ENCODE measurements around the gene LEUTX. TPM values are rescaled to one million over a fixed set of nuclear protein-coding genes. Genes with fewer than 3 reads are reported as not detected.
"Not testable (repeated sequence)": the region's sequence is repeated elsewhere in the genome, so short reads cannot be mapped to it uniquely, and the experiment has no call there.

The LEUTX gene, protein sequence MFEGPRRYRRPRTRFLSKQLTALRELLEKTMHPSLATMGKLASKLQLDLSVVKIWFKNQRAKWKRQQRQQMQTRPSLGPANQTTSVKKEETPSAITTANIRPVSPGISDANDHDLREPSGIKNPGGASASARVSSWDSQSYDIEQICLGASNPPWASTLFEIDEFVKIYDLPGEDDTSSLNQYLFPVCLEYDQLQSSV
- total RNA-seq: not detected in 2 replicates

DNA sequence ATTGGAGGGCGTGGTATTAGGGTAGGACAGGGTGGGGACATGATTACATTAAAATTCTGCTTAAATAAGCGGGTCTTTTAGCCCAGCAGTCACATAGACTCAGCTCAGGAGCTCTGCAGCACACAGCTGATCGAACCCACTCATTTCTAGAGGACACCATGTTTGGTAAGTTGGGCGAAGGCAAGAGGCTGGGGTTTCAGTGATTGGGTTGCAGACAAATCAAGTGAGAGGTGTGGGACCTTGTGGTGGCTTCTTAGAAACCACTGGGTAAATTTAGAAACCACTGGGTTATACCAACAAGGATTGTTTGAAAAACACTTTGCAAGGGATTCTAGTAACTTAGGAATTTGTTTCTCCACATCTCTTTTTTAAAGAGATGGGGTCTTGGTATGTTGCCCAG is at the start of gene LEUTX:
TSS of gene LEUTX (plus strand) at position 92 of the 400 bp plus-strand sequence. CDS start at position 159, 67 bp downstream.
- no peak for DNase-seq

DNA sequence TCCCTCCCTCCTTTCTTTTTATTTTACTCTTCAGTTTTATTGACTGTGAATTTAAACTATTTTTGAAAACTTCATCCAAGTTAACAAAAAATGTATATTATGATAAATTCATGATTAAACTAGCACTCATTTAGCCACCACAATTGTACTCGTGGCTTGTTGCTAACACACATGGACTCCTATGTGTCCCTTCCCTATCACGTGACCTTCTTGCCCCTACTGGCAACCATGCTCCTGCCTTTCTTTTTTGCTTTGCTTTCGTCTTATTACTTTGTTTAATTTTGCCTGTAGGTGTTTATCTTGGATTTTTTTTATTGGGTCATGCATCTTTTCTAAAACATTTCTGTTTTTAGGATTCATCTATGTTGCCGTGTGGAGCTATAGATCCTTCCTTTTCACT is 49.1 kb upstream of the LEUTX start:
- DNase-seq: no peak

DNA sequence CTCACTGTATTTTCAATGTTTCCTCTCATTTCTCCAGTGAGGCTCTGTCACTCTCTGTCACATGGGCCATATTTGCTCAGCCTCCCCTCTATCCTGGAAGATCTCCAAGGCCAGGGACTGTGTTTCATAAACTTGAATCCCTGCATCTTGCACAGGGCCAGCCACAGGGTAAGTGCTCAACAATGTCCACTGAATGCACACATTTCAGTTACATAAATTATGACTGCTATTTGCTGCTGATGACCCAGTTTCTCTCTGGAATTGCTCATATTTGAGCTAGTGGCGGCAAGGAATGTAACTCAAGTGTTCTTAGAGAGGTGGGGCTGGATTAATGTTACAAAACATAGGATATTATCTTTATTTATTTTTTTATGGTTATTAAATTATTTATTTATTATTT is 47.0 kb upstream of the LEUTX start:
- no peak for DNase-seq

DNA sequence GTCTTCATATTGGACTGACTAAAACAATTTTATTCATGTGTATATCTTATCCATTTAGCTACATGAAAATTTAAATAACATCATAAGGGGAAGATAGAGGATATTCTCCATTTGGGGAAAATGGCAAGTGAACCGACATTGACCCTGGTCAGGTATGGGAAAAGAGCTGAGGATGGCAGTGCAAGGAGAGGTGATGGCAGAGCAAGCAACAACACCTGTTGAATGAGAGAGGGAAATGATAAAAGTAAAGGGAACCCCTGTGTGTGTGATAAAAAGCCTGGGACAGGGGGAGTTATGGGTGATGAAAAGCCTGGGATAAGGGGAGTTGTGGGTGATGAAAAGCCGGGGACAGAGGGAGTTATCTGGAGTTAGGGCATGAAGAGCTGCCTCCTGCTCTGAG is 44.8 kb upstream of the LEUTX start:
- no peak for DNase-seq

DNA sequence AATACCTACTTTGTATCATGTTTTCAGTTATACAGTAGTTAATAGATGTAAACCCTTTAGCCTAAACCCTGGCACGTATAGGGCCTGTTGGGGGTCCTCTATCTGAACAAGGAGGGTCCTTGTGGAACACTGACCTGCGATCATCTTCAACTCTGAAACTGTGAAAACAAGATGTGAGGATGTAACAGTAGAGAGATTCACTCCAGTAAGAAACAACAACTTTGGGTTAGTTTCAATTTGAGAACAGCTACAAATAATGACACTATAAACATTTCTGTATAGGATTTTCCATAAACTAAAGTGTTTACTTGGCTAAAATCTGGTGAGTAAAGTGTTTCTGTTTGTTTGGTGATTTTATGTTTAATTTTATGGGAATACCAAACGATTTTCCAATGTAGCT is 43.0 kb upstream of the LEUTX start:
- no peak for DNase-seq

DNA sequence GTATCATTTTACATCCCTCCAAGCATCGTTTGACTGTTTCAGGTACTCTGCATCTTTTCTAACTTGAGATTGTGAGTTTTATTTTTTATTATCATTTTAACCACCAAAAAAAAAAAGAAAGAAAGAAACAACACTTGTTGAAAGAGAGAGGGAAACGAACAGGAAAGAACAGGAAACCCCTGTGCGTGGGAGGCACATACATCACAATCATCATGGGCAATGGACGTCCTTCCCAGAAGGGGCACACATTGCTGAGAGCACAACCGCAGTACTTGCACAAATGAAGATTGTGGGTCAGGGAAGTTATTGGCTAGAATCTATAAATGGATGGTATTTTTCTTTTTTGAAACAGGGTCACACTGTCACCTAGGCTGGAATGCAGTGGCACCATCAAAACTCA is 42.6 kb upstream of the LEUTX start:
- DNase-seq: no peak

DNA sequence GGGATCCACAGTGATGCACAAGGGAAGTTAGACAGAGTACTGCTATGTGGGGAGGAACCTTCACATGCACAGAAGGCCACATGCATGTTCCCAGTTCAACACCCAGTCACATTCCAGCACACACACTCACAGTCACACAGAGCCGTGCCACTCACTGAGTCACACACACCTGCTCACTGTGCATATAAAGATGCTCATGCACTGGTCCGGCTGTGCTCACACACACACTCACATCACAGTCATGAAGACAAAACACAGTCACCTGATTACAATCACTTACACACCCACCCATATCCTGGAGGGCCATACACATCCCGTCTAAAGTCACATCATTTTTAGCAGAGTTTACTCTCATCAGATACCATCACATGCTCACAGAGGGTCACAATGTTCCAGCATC is 41.3 kb upstream of the LEUTX start:
- no peak for DNase-seq

DNA sequence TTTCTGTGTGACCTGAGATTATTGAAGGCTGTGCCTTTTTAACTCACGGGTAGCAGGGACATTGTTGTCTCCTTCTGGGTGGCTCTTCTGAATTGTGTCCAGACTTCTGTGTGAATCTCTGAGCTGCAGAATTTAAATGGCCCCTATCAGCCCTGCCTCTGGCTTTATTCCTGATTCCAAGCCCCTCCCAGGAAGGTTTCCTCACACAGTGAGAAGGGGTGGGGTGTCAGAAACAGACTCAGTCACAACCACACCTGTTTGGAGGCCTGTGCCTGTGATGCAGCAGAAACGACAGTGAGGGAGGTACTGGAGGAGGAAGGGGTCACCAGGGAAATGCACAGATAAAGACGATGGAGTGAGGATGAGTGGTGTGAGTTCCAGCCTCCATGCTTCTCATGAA is 40.8 kb upstream of the LEUTX start, which contains the start of gene CLC:
TSS of gene CLC (minus strand) at position 139 of the 400 bp plus-strand sequence. CDS start at position 62, 77 bp downstream.
- DNase-seq: no peak

DNA sequence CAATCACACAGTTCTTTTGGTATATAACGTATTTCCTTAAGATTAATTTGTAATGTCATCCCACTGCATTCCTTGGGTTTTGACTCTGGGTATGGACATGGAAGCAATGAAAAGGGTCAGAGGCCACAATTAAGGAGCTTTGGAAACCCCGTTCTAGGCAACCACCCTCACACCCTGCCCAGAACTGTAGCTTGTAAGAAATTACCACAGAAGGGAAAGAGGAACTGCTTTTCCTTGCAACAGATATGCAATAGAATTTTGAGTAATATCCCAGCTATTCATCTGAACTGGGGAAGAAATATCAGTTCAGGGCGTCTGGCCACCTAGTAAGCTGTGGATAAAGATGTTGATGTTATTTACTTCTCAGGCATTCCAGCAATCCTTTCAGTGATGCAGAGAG is 39.8 kb upstream of the LEUTX start:
- DNase-seq: no peak

DNA sequence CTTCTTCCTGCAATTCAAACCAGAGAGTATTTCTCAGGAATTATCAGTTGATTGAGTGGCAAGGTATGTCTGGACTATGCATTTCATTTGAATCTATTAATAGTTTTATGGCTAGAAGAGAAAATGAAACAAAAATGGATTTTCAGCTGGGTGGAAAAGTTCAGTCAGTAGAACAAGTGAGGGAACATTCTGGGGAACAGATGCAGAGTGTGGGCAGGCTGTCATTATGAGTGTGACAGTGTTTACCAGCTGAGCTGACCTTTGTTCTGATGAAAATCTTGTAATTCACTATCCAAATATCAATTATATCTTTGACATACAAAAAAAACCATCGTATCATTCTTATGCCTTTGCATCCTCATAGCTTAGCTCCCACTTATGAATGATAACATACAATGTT is 38.3 kb upstream of the LEUTX start:
- no peak for DNase-seq

DNA sequence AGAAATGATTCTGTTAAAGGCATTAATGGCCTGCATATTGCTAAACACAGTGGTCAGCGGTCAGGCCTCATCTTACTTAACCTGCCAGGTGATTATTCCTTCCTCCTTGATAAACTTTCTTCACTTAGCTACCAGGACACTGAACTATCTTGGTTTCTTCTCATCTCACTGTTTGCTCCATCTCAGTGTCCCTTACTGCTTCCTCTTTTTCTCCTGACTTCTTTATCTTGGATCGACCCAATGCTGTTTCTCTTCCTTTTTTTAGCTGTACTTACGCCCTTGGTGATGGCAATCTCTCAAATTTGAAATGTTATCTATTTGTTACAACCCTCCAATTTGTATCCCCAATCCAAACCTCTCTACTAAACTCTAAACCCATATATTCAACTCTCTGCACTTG is 33.0 kb upstream of the LEUTX start:
- DNase-seq: no peak

DNA sequence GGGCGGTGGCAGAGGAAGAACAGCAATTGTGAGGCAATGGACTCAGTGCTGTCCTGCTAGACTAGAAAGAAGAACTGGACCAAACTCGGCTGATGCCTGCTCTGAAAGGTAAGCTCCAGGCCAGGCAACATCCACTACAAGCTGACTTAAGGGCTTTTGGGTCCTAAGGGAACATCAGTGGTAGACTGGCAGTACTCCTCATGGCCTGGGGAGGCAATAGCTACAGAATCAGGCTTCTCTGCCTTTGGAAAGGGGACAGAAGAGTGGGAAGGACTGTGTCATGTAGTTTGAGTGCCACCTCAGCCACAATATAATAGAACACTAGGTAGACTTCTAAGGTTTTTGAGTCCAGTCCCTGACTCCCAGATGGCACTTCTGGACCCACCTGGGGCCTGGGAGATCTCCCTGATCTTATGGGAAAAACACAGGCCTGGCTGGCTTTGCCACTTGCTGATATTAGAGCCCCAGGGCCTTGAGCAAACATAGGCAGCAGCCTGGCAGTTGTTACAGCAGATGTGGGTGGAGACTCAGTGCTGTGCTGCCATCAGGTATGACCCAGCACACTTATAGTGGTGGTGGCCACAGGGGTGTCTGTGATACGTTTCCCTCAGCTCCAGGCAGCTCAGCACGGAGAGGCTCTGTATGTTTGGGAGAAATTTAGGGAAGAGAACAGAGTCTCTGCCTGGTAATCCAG is 31.7 kb upstream of the LEUTX start:
- no peak for DNase-seq

DNA sequence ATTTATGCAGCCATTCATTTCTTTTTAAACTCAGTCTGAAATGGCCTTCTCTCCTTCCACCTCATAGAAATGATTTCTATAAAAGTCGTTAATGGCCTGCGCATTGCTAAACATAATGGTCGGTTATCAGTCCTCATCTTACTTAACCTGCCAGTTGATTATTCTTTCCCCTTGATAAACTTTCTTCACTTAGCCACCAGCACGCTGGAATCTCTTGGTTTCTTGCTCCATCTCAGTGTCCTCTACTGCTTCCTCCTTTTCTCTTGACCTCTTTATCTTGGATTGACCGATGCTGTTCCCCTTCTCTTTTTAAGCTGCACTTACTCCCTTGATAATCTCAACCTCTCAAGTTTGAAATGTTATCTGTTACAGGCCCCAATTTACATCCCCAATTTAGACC is 28.7 kb upstream of the LEUTX start:
- no peak for DNase-seq

DNA sequence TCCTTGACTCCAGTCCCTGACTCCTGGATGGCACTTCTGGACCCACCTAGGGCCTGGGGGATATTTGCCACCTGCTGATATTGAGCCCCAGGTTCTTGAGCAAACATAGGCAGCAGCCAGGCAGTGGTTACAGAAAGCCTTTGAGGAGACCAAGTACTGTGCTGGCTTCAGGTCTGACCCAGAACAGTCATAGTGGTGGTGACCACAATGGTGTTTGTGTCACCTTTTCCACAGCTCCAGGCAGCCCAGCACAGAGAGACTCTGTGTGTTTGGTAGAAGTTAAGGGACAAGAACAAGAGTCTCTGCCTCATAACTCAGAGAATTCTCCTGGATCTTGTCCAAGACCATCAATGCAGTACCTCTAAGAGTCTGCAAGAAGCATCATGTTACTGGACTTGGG is 26.3 kb upstream of the LEUTX start:
- no peak for DNase-seq

DNA sequence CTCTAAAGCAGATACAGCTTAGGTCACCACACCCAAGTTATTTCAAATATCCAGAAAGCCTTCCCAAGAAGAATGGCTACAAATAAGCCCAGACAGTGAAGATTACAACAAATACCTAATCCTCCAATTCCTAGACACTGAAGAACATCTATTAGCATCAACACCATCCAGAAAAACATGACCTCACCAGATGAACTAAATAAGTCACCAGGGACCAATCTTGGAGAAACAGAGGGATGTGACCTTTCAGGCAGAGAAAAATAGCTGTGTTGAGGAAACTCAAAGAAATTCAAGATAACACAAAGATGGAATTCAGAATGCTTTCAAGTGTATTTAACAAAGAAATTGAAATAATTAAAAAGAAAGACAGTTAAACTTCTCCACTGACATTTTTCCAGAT is 25.9 kb upstream of the LEUTX start:
- DNase-seq: no peak

DNA sequence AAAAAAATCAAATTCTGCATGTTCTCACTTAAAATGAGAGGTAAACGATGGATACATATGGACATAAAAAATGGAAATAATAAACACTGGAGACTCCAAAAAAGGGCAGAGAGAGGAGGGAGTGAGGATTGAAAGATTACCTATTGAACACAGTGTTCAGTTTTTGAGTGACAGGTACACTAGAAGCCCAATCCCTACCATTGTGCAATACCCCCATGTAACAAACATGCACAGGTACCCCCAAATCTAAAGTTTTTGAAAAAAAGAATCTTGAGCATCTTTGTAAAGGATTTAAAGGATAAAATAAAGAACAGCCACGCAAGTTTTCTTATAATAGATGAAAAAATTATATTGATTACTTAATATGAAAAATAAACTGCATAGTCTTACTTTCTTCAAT is 24.1 kb upstream of the LEUTX start:
- no peak for DNase-seq

DNA sequence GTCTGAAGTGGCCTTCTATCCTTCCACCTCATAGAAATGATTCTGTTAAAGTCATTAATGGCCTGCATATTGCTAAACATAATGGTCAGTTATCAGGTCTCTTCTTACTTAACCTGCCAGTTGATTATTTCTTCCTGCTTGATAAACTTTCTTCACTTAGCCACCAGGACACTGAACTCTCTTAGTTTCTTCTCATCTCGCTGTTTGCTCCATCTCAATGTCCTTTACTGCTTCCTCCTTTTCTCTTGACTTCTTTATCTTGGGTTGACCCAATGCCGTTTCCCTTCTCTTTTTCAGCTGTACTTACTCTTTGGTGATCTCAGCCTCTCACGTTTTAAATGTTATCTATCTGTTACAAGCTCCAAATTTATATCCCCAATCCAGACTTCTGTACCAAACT is 23.7 kb upstream of the LEUTX start:
- DNase-seq: no peak

DNA sequence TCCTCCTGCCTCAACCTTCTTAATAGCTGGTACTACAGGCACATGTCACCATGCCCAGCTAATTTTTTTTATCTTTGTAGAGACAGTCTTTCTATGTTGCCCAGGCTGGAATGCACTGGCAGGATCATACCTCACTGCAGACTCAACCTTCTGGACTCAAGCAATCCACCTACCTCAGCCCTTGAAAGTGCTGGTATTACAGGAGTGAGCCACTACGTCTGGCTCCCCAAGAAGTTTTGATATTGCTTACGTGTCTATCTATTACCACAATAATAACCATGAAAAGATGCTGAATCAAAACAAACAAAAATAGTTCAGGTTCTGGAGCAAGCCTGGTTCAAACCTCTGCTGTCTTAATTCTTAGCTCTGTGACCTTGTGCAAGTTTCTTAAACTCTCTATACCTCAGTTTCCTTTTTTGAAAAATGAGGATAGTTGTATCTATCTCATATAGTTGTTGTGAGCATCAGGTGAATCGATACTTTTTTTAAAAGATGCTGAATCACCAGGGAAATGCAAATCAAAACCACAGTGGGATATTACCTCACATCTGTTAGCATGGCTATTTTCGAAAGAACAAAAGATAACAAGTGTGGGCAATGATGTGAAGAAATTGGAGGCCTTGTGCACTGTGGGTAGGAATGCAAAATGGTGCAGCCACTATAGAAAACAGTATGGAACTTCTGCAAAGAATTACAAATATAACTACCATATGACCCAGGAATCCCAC is 19.0 kb upstream of the LEUTX start:
- no peak for DNase-seq

DNA sequence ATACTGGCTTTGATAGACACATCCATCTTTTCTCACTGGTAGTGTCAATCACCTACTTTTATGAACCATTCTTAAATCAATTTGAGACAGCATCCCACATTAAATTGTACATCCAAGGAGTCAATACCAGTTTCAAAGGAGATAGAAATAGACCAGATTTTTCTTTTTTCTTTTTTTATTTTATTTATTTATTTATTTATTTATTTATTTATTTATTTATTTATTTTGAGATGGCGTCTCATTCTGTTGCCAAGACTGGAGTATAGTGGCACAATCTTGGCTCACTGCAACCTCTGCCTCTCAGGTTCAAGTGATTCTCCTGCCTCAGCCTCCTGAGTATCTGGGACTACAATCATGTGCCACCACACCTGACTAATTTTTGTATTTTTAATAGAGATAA is 16.8 kb upstream of the LEUTX start:
- DNase-seq: not testable (repeated sequence)

DNA sequence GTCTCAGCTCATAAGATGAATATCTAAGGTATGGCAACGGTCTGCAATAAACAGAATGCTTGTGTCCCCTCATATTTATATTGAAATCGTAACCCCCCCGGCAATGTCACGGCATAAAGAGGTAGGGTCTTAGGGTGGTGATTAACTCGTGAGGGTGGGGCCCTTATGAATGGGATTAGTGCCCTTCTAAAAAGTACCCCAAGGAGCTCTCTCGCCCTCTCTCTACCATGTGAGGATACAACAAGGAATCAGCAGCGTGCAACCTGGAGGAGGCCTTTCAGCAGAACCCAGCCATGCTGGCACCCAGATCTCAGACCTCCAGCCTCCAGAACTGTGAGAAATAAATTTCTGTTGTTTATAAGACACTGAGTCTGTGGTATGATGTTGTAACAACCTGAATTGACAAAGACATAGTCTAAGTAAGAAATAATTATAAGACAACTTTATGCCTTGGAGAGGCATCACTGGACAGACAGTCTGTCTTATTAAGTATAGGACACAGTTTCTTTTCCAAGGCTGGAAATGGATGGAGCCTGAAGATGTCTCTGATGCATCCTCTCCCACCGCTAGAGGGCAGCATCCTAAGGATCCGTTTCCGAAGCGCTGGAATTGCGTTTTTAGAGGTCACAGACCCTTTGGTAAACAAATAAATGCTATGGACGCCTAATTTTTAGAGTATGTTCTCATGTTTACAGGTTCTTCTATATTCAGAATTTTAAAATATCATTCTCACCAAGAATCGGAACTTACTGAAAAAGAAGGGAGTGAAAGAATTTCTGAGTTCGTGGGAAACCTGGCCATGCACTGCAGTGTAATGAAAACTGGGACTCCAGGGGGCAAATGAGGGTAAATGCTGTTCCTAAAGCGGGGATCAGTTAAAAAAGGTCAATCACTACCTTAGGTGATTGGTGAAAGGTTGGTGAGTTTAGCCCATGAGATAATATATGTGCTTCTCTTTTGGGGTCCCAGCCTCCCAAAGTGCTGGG is 13.3 kb upstream of the LEUTX start:
- peak; percentile 76 for DNase-seq

DNA sequence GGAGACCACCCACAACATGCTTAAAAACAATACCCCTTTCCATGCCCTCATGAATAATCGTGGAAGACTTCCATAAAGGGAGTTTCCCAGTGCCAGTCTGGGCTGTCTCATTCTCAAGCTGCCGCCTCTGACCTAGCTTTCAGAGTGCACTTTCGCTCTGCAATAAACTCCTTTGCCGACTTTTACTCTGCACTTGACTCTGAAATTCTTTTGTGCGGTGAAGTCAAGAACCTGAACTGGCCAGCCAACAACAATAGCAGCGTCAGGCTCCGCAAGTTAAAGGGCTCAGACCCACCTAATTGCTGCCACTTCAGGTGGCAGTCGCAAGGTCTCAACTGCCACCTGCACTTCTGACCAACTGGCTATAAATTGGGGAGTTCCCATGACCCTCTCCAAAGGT is 10.3 kb upstream of the LEUTX start:
- DNase-seq: no peak

DNA sequence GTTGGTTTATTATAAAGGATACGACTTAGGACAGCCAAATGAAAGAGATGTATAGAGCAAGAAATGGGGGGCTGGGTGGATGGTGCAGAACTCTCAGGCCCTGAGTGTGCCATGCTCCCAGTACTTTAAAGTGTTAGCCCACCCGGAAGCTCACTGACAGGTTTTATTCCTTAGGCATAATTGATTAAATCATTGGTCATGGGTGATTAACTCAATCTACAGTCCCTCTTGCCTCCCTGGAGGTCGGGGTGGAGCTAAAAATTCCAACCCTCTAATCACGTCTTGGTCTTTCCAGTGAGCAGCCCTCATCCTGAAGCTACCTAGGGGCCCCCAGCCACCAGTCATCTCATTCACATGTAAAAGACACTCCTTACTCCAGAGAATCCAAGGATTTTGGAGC is 9.9 kb upstream of the LEUTX start:
- no peak for DNase-seq

DNA sequence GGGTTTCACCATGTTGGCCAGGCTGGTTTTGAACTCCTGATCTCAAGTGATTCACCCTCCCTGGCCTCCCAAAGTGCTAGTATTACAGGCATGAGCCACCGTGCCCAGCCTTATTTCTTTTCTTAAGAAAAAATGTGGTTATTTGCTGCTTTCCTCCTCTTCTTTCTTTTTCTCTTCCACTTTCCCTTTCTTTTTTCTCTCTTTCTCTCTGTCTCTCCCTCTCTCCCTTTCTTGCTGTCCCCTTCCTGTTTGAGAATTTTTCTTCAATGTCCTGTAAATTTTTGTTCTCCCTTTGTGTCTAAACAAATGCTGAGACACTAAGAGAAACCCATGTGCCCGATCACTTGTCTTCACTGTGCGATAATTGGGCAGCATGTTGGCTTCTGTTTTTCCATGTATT is 2.2 kb downstream of the LEUTX start:
- no peak for DNase-seq
